WTC11 (cell line): Measurements from ENCODE around the gene RAD50. TPM values are rescaled to one million over a fixed set of nuclear protein-coding genes. Genes with fewer than 3 reads are reported as not detected.

ENCODE experiments used
- ATF1 ChIP-seq: sonication (generic); formaldehyde crosslinking; IDR thresholded peaks from 2 replicates; pipeline ENCODE4 v1.8.1; 2023; ENCODE audit warnings: mild to moderate bottlenecking, moderate library complexity, missing genetic modification reagents
- MAX ChIP-seq: sonication (generic); formaldehyde crosslinking; IDR thresholded peaks from 2 replicates; pipeline ENCODE4 v1.8.0; 2022; ENCODE audit warnings: mild to moderate bottlenecking, missing genetic modification reagents
- NFE2L1 ChIP-seq: sonication (generic); formaldehyde crosslinking; IDR thresholded peaks from 2 replicates; pipeline ENCODE4 v1.8.1; 2023; ENCODE audit warnings: missing genetic modification reagents
- SMAD4 ChIP-seq: sonication (generic); formaldehyde crosslinking; IDR thresholded peaks from 2 replicates; pipeline ENCODE4 v1.8.0; 2022; ENCODE audit warnings: mild to moderate bottlenecking, missing genetic modification reagents
- ZMAT4 ChIP-seq: fragments of 250-450 bp; sonication (Bioruptor Pico); IDR thresholded peaks from 2 replicates; pipeline ENCODE4 v1.9.0; 2021; ENCODE audit warnings: mild to moderate bottlenecking
- total RNA-seq: library from RNA; stranded (reverse); gene quantifications from 3 replicates; pipeline ENCODE4 v1.2.3, GENCODE V29; 2021
- TF ChIP-seq, protein P1 (sequence below): sonication (generic); formaldehyde crosslinking; IDR thresholded peaks from 2 replicates; pipeline ENCODE4 v1.8.1; 2023; ENCODE audit warnings: mild to moderate bottlenecking, missing genetic modification reagents, moderate library complexity
- TF ChIP-seq, protein P2 (sequence below): sonication (generic); formaldehyde crosslinking; IDR thresholded peaks from 2 replicates; pipeline ENCODE4 v1.8.0; 2022; ENCODE audit warnings: mild to moderate bottlenecking, missing genetic modification reagents

Gene RAD50
- total RNA-seq, 1 experiment from 2014 or later = 31.1 TPM

DNA sequence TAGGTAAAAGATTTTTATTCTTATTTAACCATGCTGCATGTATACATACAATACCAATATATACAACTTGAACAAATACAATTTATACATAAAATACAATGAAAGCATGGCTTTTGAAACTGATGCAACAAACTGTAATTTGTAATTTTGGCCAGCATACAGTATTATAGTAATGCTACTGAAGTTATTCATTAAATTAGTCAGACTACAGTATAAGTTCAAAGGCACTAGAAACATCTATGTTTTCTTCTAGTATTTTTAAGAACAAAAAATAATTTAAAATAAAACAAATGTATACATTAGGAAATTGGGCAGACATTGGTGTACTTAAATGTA, 135.8 kb downstream of the RAD50 start (continued):
- no peak for TF ChIP-seq ZMAT4 (CRISPR knock-in tag)
- TF ChIP-seq SMAD4 (CRISPR knock-in tag) = no peak
- TF ChIP-seq, protein P1, sequence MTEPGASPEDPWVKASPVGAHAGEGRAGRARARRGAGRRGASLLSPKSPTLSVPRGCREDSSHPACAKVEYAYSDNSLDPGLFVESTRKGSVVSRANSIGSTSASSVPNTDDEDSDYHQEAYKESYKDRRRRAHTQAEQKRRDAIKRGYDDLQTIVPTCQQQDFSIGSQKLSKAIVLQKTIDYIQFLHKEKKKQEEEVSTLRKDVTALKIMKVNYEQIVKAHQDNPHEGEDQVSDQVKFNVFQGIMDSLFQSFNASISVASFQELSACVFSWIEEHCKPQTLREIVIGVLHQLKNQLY (CRISPR knock-in tag) = no peak
- TF ChIP-seq ATF1 = no peak
- no peak for TF ChIP-seq MAX (CRISPR knock-in tag)
- TF ChIP-seq, protein P2, sequence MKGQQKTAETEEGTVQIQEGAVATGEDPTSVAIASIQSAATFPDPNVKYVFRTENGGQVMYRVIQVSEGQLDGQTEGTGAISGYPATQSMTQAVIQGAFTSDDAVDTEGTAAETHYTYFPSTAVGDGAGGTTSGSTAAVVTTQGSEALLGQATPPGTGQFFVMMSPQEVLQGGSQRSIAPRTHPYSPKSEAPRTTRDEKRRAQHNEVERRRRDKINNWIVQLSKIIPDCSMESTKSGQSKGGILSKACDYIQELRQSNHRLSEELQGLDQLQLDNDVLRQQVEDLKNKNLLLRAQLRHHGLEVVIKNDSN (CRISPR knock-in tag) = no peak
- no peak for TF ChIP-seq NFE2L1 (CRISPR knock-in tag)
- TF ChIP-seq, all 79 proteins: peak for 0

Other genes with a start within 250 kb of the RAD50 start
- gene SLC22A5, start 187.3 kb upstream of the RAD50 start, total RNA-seq = 3.6 to 4.9 TPM (median 4.4 TPM) in 3 replicates
- gene IRF1, start 66.2 kb upstream of the RAD50 start, total RNA-seq = 8.8 to 9.8 TPM (median 9.4 TPM) in 3 replicates
- gene IL5, start 13.5 kb upstream of the RAD50 start, total RNA-seq = not detected in 3 replicates
- gene IL13, start 101.2 kb downstream of the RAD50 start, total RNA-seq = not detected in 3 replicates
- not detected in 3 replicates for gene IL4, start 117.0 kb downstream of the RAD50 start, total RNA-seq
- gene KIF3A, start 180.6 kb downstream of the RAD50 start, total RNA-seq = 10.1 to 12.5 TPM (median 12.1 TPM) in 3 replicates
- 1.1 to 1.7 TPM (median 1.6 TPM) in 3 replicates for gene CCNI2, start 190.4 kb downstream of the RAD50 start, total RNA-seq
- gene SEPTIN8, start 220.3 kb downstream of the RAD50 start, total RNA-seq = 35.8 to 43.3 TPM (median 38.1 TPM) in 3 replicates